ENCODE results near the gene NAALADL2. TPM values are rescaled to one million over a fixed set of nuclear protein-coding genes. Genes with fewer than 3 reads are reported as not detected.

The NAALADL2 gene
- total RNA-seq, 1 donor from 2014 or later: 14.8 TPM

GRCh38 chr3:175620532-175620931 lies 761.4 kb downstream of the NAALADL2 start:
- no peak for DNase-seq (ENCODE audit: low read depth)

GRCh38 chr3:175640958-175641357 lies 781.8 kb downstream of the NAALADL2 start:
- DNase-seq (ENCODE audit: low read depth): no peak

- no peak for DNase-seq (ENCODE audit: low read depth)
These were observed 787.7 kb downstream of the NAALADL2 start for GRCh38 chr3:175646865-175647264.

- no peak for DNase-seq (ENCODE audit: low read depth)
These were observed 789.8 kb downstream of the NAALADL2 start for GRCh38 chr3:175648899-175649298.

GRCh38 chr3:175651716-175652115 lies 792.6 kb downstream of the NAALADL2 start:
- no peak for DNase-seq (ENCODE audit: low read depth)

- no peak for DNase-seq (ENCODE audit: low read depth)
These were observed 796.2 kb downstream of the NAALADL2 start for GRCh38 chr3:175655351-175655750.

- no peak for DNase-seq (ENCODE audit: low read depth)
These were observed 797.3 kb downstream of the NAALADL2 start for GRCh38 chr3:175656461-175656860.

- DNase-seq (ENCODE audit: low read depth): no peak
These were observed 800.7 kb downstream of the NAALADL2 start for GRCh38 chr3:175659670-175660350.

- DNase-seq (ENCODE audit: low read depth): no peak
These were observed 803.7 kb downstream of the NAALADL2 start for GRCh38 chr3:175662815-175663214.

GRCh38 chr3:175664911-175665310 lies 805.8 kb downstream of the NAALADL2 start:
- no peak for DNase-seq (ENCODE audit: low read depth)

GRCh38 chr3:175668300-175668699 lies 809.2 kb downstream of the NAALADL2 start:
- no peak for DNase-seq (ENCODE audit: low read depth)

GRCh38 chr3:175670557-175670956 lies 811.4 kb downstream of the NAALADL2 start:
- no peak for DNase-seq (ENCODE audit: low read depth)

GRCh38 chr3:175672119-175672689 lies 813.1 kb downstream of the NAALADL2 start:
- peak; percentile 28 for DNase-seq (ENCODE audit: low read depth)

- DNase-seq (ENCODE audit: low read depth): no peak
These were observed 820.4 kb downstream of the NAALADL2 start for GRCh38 chr3:175679568-175679967.

- no peak for DNase-seq (ENCODE audit: low read depth)
These were observed 833.1 kb downstream of the NAALADL2 start for GRCh38 chr3:175692256-175692655.

GRCh38 chr3:175695251-175695650 lies 836.1 kb downstream of the NAALADL2 start:
- no peak for DNase-seq (ENCODE audit: low read depth)

- DNase-seq (ENCODE audit: low read depth): no peak
These were observed 843.8 kb downstream of the NAALADL2 start for GRCh38 chr3:175702956-175703355.

- no peak for DNase-seq (ENCODE audit: low read depth)
These were observed 845.4 kb downstream of the NAALADL2 start for GRCh38 chr3:175704366-175705055.

- no peak for DNase-seq (ENCODE audit: low read depth)
These were observed 854.1 kb downstream of the NAALADL2 start for GRCh38 chr3:175713268-175713667.

- no peak for DNase-seq (ENCODE audit: low read depth)
These were observed 857.3 kb downstream of the NAALADL2 start for GRCh38 chr3:175716446-175716845.

- no peak for DNase-seq (ENCODE audit: low read depth)
These were observed 867.1 kb downstream of the NAALADL2 start for GRCh38 chr3:175726228-175726627.

- no peak for DNase-seq (ENCODE audit: low read depth)
These were observed 869.4 kb downstream of the NAALADL2 start for GRCh38 chr3:175728566-175728965.

- DNase-seq (ENCODE audit: low read depth): no peak
These were observed 870.3 kb downstream of the NAALADL2 start for GRCh38 chr3:175729466-175729865.
